Subcutaneous adipose tissue (tissue), 4 donors: ENCODE results near the gene HAX1. TPM values are rescaled to one million over a fixed set of nuclear protein-coding genes. Genes with fewer than 3 reads are reported as not detected.

Experiments
- CTCF ChIP-seq: fragments of 450-650 bp; IDR thresholded peaks from one replicate; pipeline ENCODE4 v1.5.1; 2016; ENCODE audit warnings: low read depth, mild to moderate bottlenecking, control low read depth, antibody characterized with exemption, moderate library complexity
- small RNA-seq: library from RNA; depleted of rRNA; stranded (forward); fragments of <200 nt; gene quantifications from one replicate; pipeline ENCODE3, GENCODE V24; 2016
- total RNA-seq, 4 donors: library from RNA; depleted of rRNA; stranded (reverse); fragments of >200 nt; gene quantifications; one replicate each; pipeline ENCODE4 v1.1.0, GENCODE V29; 2016

HAX1 gene
- total RNA-seq, 4 donors from 2014 or later = 84.9 to 105 (median 89.9) TPM

GRCh38 chr1:154318386-154318785 lies 46.0 kb downstream of the HAX1 start:
- no peak for TF ChIP-seq CTCF

- no peak for TF ChIP-seq CTCF
Measured at GRCh38 chr1:154320882-154321608, 48.6 kb downstream of the HAX1 start, which contains the start of gene AQP10. Gene AQP10, plus strand, starts transcription at chr1:154321093. Its CDS starts 63 bp downstream, at chr1:154321156.

GRCh38 chr1:154323493-154323892 lies 51.1 kb downstream of the HAX1 start:
- no peak for TF ChIP-seq CTCF

- TF ChIP-seq CTCF = no peak
Measured at GRCh38 chr1:154324241-154324640, 51.8 kb downstream of the HAX1 start.

GRCh38 chr1:154324669-154325582 lies 52.5 kb downstream of the HAX1 start, which contains the start of gene ATP8B2:
Gene ATP8B2, plus strand, starts transcription at chr1:154325525. Its CDS starts 2,617 bp downstream, at chr1:154328142.
- no peak for TF ChIP-seq CTCF

Small RNA genes within 50 kb of the gene (small RNA-seq; reads per million reads assigned to genes)
- gene RF00273 (not detected), gene RNU6-121P (not detected), gene RNU6-239P (not detected), gene SNORA58B (not detected)

Other genes with a start within 250 kb of the HAX1 start
- under 1 TPM in 1 of 4 donors, not detected in 3; 0.22 TPM for gene NUP210L, start 117.6 kb upstream of the HAX1 start, total RNA-seq
- 100 to 1,000 TPM; 208 to 305 (median 294) TPM for gene TPM3, start 80.5 kb upstream of the HAX1 start, total RNA-seq
- gene CFAP141, start 66.3 kb upstream of the HAX1 start, total RNA-seq = not detected
- gene UBAP2L, start 51.7 kb upstream of the HAX1 start, total RNA-seq = 10 to 100 TPM; 58.8 to 75.7 (median 64.7) TPM
- not detected for gene AQP10, start 48.5 kb downstream of the HAX1 start, total RNA-seq
- gene ATP8B2, start 52.9 kb downstream of the HAX1 start, total RNA-seq = 10 to 100 TPM; 39.6 to 46.5 (median 44.6) TPM
- 10 to 100 TPM; 24.4 to 39.4 (median 27.8) TPM for gene IL6R, start 132.7 kb downstream of the HAX1 start, total RNA-seq
- 1 to 10 TPM; 3.7 to 9.0 (median 7.0) TPM for gene TDRD10, start 229.6 kb downstream of the HAX1 start, total RNA-seq
- gene SHE, start 229.8 kb downstream of the HAX1 start, total RNA-seq = 10 to 100 TPM; 11.6 to 55.0 (median 25.8) TPM